Neural crest cell (in vitro differentiated cells): ENCODE results near the gene UMPS. TPM values are rescaled to one million over a fixed set of nuclear protein-coding genes. Genes with fewer than 3 reads are reported as not detected.
A peak's percentile ranks its signal among the peaks of the same experiment; 100 is the strongest.

Experiments used
- DNase-seq: peaks from one replicate; pipeline ENCODE4 v3.0.0; 2021; ENCODE audit warnings: low read depth, mixed read lengths, low spot score
- H3K27ac Mint-ChIP-seq: one replicate; pipeline ENCODE4 v1.8.0; 2021; ENCODE audit warnings: mild to moderate bottlenecking, mixed read lengths; ENCODE audit not compliant: unreplicated experiment
- H3K27me3 Mint-ChIP-seq: 2 replicates; pipeline ENCODE4 v1.8.0; 2021; ENCODE audit warnings: low read depth, mild to moderate bottlenecking, mixed read lengths
- H3K36me3 Mint-ChIP-seq: 2 replicates; pipeline ENCODE4 v1.8.0; 2021; ENCODE audit warnings: low read depth, mild to moderate bottlenecking, mixed read lengths
- H3K4me1 Mint-ChIP-seq: 2 replicates; pipeline ENCODE4 v1.8.0; 2021; ENCODE audit warnings: mixed read lengths
- H3K4me3 Mint-ChIP-seq: one replicate; pipeline ENCODE4 v1.8.0; 2021; ENCODE audit warnings: mild to moderate bottlenecking, mixed read lengths
- H3K9me3 Mint-ChIP-seq: 2 replicates; pipeline ENCODE4 v1.8.0; 2021; ENCODE audit warnings: mixed read lengths
- microRNA-seq: library from miRNA; unstranded; fragments of <30 nt; microRNA quantifications from one replicate; pipeline ENCODE4, GENCODE V29; 2020
- total RNA-seq: library from RNA; stranded (reverse); gene quantifications from 2 replicates; pipeline ENCODE4 v1.2.1, GENCODE V29; 2021
- TF ChIP-seq, protein P1 (sequence below): fragments of 200-600 bp; sonication (generic); conservative IDR thresholded peaks from 2 replicates; pipeline ENCODE4 v1.5.0; 2021; ENCODE audit warnings: antibody characterized with exemption, mild to moderate bottlenecking

The UMPS gene
- total RNA-seq, 1 donor from 2014 or later = 70.7 TPM

- no peak overlapping the region for H3K27ac Mint-ChIP-seq
- no peaks in the 10 kb centered on the region for H3K4me1 Mint-ChIP-seq
- TF ChIP-seq, protein P1, sequence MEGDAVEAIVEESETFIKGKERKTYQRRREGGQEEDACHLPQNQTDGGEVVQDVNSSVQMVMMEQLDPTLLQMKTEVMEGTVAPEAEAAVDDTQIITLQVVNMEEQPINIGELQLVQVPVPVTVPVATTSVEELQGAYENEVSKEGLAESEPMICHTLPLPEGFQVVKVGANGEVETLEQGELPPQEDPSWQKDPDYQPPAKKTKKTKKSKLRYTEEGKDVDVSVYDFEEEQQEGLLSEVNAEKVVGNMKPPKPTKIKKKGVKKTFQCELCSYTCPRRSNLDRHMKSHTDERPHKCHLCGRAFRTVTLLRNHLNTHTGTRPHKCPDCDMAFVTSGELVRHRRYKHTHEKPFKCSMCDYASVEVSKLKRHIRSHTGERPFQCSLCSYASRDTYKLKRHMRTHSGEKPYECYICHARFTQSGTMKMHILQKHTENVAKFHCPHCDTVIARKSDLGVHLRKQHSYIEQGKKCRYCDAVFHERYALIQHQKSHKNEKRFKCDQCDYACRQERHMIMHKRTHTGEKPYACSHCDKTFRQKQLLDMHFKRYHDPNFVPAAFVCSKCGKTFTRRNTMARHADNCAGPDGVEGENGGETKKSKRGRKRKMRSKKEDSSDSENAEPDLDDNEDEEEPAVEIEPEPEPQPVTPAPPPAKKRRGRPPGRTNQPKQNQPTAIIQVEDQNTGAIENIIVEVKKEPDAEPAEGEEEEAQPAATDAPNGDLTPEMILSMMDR = no peak
- peaks cover 4% of the 10 kb centered on the region for H3K36me3 Mint-ChIP-seq
- H3K27me3 Mint-ChIP-seq = no peaks in the 10 kb centered on the region
- no peaks in the 10 kb centered on the region for H3K9me3 Mint-ChIP-seq
- H3K4me3 Mint-ChIP-seq = no peak overlapping the region
- DNase-seq = no peak
Observed at GRCh38 chr3:124796477-124796876, 66.2 kb downstream of the UMPS start.

DNA sequence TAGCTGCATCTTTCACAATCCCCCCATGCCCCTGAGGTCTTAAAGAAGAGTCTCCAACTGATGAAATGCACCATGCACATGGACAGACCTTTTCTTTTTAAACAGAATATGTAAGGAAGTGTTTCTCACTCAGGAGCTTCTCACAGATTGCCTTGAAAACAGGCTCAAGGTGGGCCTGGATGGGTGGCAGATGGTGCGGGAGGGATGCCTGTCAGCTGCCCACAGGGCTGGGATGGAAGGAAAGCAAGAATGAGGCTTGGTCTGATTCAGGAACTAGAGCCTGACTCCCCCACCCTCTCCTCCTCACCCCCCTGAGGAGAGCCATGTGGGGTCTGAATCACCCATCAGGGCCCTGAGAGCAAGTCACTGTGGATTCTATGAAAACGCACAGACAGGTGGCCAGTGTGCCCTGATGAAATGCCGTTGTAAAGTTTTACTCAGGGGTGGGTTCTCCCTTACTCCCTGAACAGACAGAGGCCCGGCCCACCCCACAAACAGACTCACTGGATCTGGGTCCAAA is 67.2 kb downstream of the UMPS start:
- TF ChIP-seq, protein P1 = no peak
- Mint-ChIP-seq H3K27me3 (no peaks in the 10 kb centered on the region), H3K36me3 (peaks cover 4% of the 10 kb centered on the region), H3K9me3 (no peaks in the 10 kb centered on the region), H3K4me3 (no peak overlapping the region), H3K4me1 (peaks cover 8% of the 10 kb centered on the region), H3K27ac (peak overlapping the region; percentile 78)
- no peak for DNase-seq

Small RNA genes within 50 kb of the gene (microRNA-seq; reads per million reads assigned to microRNA genes)
- gene MIR544B = not detected

Other genes with a start within 250 kb of the UMPS start
- 66.1 and 81.9 TPM in 2 replicates for gene ITGB5, start 156.9 kb downstream of the UMPS start, total RNA-seq
- not detected in 2 replicates for gene MUC13, start 204.3 kb downstream of the UMPS start, total RNA-seq